GM12878 (cell line): ENCODE results near the gene ZSCAN22. TPM values are rescaled to one million over a fixed set of nuclear protein-coding genes. Genes with fewer than 3 reads are reported as not detected.

Experiments used
- BCLAF1 ChIP-seq: fragments of 450-650 bp; IDR thresholded peaks from 2 replicates; pipeline ENCODE4 v1.6.1; 2017; ENCODE audit warnings: antibody characterized with exemption, mild to moderate bottlenecking, moderate library complexity
- CHD1 ChIP-seq: IDR thresholded peaks from 2 replicates; pipeline ENCODE4 v1.6.1; 2012; ENCODE audit warnings: low read depth, low read length, improper control_type of control experiment
- CUX1 ChIP-seq: IDR thresholded peaks from 2 replicates; pipeline ENCODE4 v1.6.1; 2012; ENCODE audit warnings: improper control_type of control experiment, low read depth, low read length; ENCODE audit not compliant: insufficient replicate concordance
- EZH2 ChIP-seq: IDR thresholded peaks from 2 replicates; pipeline ENCODE4 v1.6.1; 2012; ENCODE audit warnings: low read depth, mild to moderate bottlenecking, control low read depth, inconsistent platforms, low read length, borderline replicate concordance; ENCODE audit not compliant: control insufficient read depth
- HCFC1 ChIP-seq: fragments of 150-350 bp; IDR thresholded peaks from 2 replicates; pipeline ENCODE4 v1.6.1; 2014; ENCODE audit warnings: low read length
- IRF5 ChIP-seq: fragments of 450-650 bp; IDR thresholded peaks from 2 replicates; pipeline ENCODE4 v1.6.1; 2017; ENCODE audit warnings: borderline replicate concordance
- JUND ChIP-seq: IDR thresholded peaks from 2 replicates; pipeline ENCODE4 v1.6.1; 2012; ENCODE audit warnings: low read depth, mild to moderate bottlenecking, low read length, improper control_type of control experiment, moderate library complexity
- MXI1 ChIP-seq: fragments of 150-350 bp; IDR thresholded peaks from 2 replicates; pipeline ENCODE4 v1.6.1; 2011; ENCODE audit warnings: low read depth, mild to moderate bottlenecking, inconsistent platforms, low read length, improper control_type of control experiment
- NBN ChIP-seq: fragments of 450-650 bp; IDR thresholded peaks from 2 replicates; pipeline ENCODE4 v1.6.1; 2016
- NFIC ChIP-seq: IDR thresholded peaks from 2 replicates; pipeline ENCODE4 v1.6.1; 2012; ENCODE audit warnings: low read depth, mild to moderate bottlenecking, inconsistent platforms, low read length, moderate library complexity
- NR2F1 ChIP-seq: fragments of 450-650 bp; conservative IDR thresholded peaks from 2 replicates; pipeline ENCODE4 v1.6.1; 2017; ENCODE audit warnings: mild to moderate bottlenecking
- PKNOX1 ChIP-seq: fragments of 450-650 bp; IDR thresholded peaks from 2 replicates; pipeline ENCODE4 v1.6.1; 2016; ENCODE audit warnings: mild to moderate bottlenecking
- SMAD5 ChIP-seq: IDR thresholded peaks from 2 replicates; pipeline ENCODE4 v1.6.1; 2016; ENCODE audit warnings: antibody characterized with exemption, low read depth
- SREBF2 ChIP-seq: IDR thresholded peaks from 2 replicates; pipeline ENCODE4 v1.6.1; 2012; ENCODE audit warnings: mild to moderate bottlenecking, low read length
- polyA plus RNA-seq, 11 experiments: library from polyadenylated mRNA; depleted of rRNA in 4 of 11; unstranded in 6 of 11; stranded (reverse) in 5 of 11; fragments of >200 nt; fragmentation: Nextera tagmentation in 4 of 11; fragmentation: Illumina TruSeq in 1 of 11; extraction: Ambion mirVana in 4 of 11; extraction: Trizol in 1 of 11; gene quantifications; 1 replicate in 1 of 11; 2 replicates in 10 of 11; pipeline versions ENCODE4 v1.2.1 to v1.2.3, GENCODE V29; 2011 to 2016; ENCODE audit warnings: inconsistent platforms in 2 of 11, missing spikeins in 2 of 11, low read depth in 1 of 11
- total RNA-seq, 4 experiments: library from RNA; depleted of rRNA in 3 of 4; stranded (reverse); fragments of >200 nt in 3 of 4; fragmentation: Illumina TruSeq in 1 of 4; extraction: Trizol in 1 of 4; gene quantifications; 2 replicates each; pipeline versions ENCODE4 v1.2.1 to v1.2.3, GENCODE V29; 2013 to 2021
- TF ChIP-seq, protein P1 (sequence below): IDR thresholded peaks from 2 replicates; pipeline ENCODE4 v1.6.1; 2011; ENCODE audit warnings: low read depth, mild to moderate bottlenecking, low read length, moderate library complexity, borderline replicate concordance; ENCODE audit errors: extremely low read depth

The ZSCAN22 gene
- total and polyA plus RNA-seq, 10 of the 15 experiments (the other 5 are each of a cell fraction or from before 2014, with no cell fraction given), result 0.49 to 3.9 (median 2.6) TPM

DNA sequence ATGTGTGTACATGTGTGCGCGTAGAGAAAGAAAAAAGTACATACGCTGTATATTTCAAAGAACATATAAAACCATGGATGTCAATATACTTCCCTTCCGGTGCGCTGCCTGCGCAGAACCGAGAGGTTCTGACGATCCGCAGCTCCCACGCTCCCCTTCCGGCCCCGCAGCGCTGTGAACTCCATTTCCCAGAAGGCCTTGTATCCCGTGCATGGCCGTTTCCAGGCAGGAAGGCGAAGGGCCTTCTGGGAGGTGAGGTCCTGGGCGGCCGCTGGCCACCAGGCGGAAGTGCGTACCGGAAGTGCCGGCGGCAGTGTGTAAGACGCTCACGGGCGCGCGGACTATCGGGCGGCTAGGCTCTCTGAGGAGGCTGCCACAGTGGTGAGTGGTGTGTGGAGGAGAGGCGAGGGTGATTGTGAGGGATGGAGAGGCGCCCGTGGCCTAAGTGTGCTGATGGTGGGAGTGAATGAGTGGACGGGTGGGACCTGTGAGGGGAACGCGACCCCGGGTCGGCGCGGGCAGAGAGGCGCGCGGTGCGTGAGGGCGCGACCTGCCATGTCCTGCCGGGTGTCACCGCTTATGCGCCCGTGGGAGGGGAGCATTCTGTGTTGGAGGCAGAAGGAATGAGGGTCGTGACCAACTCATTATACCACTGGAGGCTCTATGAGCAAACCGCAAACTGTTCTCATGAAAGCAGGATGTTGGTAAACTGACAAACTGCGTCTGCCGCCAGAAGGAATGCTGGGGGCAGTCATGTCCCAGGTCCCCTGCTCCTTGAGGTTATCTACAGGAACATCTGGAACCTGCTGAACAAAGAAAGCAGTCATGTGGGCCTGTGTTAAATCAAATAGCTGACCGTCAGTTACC, 21.5 kb upstream of the ZSCAN22 start, which contains the start of gene ERVK3-1 (continued):
- TF ChIP-seq PKNOX1, result peak; percentile 26; the same call in 1 of the 2 replicates
- TF ChIP-seq SMAD5, result peak; percentile 92; the same call in 1 of the 2 replicates
- no peak for TF ChIP-seq SREBF2
- TF ChIP-seq HCFC1, result peak; percentile 99
- no peak for TF ChIP-seq CHD1
- TF ChIP-seq, protein P1, sequence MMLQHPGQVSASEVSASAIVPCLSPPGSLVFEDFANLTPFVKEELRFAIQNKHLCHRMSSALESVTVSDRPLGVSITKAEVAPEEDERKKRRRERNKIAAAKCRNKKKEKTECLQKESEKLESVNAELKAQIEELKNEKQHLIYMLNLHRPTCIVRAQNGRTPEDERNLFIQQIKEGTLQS, result no peak
- peak; percentile 87 for TF ChIP-seq NR2F1
- TF ChIP-seq MXI1, result peak; percentile 88; the same call in 1 of the 2 replicates
- TF ChIP-seq NBN, result peak; percentile 93
- TF ChIP-seq BCLAF1, result no peak
- no peak; the same call in 1 of the 2 replicates for TF ChIP-seq NFIC
- no peak for TF ChIP-seq JUND
- no peak for TF ChIP-seq EZH2
- TF ChIP-seq CUX1, result no peak
- no peak for TF ChIP-seq IRF5
